Mucosa of stomach (tissue), 1 donor: Measurements from ENCODE around the gene ZGLP1.

ENCODE experiments used
- H3K27me3 ChIP-seq: one replicate; pipeline ENCODE4 v1.7.0; 2013; ENCODE audit warnings: mild to moderate bottlenecking, low read length; ENCODE audit not compliant: control insufficient read depth, insufficient read depth
- H3K36me3 ChIP-seq: one replicate; pipeline ENCODE4 v1.7.0; 2013; ENCODE audit warnings: low read length; ENCODE audit not compliant: control insufficient read depth, insufficient read depth
- H3K4me1 ChIP-seq: one replicate; pipeline ENCODE4 v1.7.0; 2013; ENCODE audit warnings: mild to moderate bottlenecking, low read length; ENCODE audit not compliant: control insufficient read depth, insufficient read depth
- H3K4me3 ChIP-seq: one replicate; pipeline ENCODE4 v1.7.0; 2013; ENCODE audit warnings: low read length
- H3K9ac ChIP-seq: one replicate; pipeline ENCODE4 v1.7.0; 2013; ENCODE audit warnings: mild to moderate bottlenecking, low read length, moderate library complexity
- H3K9me3 ChIP-seq: one replicate; pipeline ENCODE4 v1.7.0; 2013; ENCODE audit warnings: mild to moderate bottlenecking, low read length, moderate library complexity; ENCODE audit not compliant: control insufficient read depth
- donor health status: Pancreatic carcinoma.

Gene ZGLP1

DNA sequence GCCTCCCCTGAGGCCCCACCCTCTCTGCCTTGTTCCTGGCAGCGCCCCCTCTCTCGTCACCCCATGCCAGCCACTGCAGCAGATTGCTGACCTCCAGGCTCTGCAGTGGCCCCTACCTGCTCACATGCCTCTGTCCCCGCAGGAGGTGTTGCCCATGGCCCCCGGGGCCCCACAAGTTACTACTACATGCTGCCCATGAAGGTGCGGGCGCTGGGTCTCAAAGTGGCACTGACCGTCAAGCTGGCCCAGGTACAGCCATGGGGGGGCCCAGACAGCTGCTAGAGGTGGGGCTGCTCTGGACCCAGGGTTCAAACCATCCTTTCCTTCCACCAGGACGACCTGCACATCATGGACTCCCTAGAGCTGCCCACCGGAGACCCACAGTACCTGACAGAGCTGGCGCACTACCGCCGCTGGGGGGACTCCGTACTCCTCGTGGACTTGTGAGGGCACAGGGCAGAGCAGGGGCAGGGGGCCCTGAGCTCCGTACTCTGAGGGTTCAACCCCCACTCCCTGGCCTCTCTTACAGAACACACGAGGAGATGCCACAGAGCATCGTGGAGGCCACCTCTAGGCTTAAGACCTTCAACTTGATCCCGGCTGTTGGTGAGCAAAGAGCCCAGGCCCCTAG is 51.4 kb downstream of the ZGLP1 start:
- no peaks in the 10 kb centered on the region for H3K9me3 ChIP-seq
- H3K9ac ChIP-seq: no peak overlapping the region
- H3K36me3 ChIP-seq: peaks cover 5% of the 10 kb centered on the region
- peaks cover 21% of the 10 kb centered on the region for H3K4me1 ChIP-seq
- no peak overlapping the region for H3K4me3 ChIP-seq
- no peaks in the 10 kb centered on the region for H3K27me3 ChIP-seq

DNA sequence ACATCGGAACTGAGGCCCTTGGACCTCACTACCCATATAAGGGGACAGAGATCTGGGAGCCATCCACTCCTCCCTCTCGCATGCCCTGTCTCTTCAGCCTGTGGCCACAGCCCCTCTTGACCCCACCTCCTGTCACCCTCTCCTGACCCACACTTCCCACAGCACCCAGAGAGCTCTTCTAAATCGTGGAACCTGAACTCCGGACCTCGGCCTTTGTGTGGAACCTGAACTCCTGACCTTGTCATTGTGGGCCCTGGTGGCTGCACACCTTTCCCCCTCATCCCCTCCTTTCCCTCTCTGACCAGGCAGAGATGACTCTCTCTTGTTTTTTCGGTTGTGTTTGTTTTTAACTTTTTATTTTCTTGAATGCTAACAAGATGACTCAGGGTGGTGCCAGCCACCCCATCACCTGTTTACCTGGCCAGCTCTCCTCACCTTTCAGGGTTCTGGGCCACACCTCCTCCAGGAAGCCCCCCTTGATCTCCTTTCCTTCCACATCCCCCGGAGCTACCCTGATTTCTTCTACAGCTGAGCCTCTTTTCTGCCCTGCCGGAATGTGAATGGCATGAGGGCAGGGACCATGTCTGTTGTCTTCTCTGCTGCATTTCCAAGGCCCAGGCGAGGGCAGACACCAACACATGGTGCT is 52.5 kb downstream of the ZGLP1 start:
- Histone ChIP-seq H3K9me3 (no peaks in the 10 kb centered on the region), H3K27me3 (no peaks in the 10 kb centered on the region), H3K36me3 (peaks cover 5% of the 10 kb centered on the region), H3K9ac (no peak overlapping the region), H3K4me3 (no peak overlapping the region), H3K4me1 (peaks cover 21% of the 10 kb centered on the region)

DNA sequence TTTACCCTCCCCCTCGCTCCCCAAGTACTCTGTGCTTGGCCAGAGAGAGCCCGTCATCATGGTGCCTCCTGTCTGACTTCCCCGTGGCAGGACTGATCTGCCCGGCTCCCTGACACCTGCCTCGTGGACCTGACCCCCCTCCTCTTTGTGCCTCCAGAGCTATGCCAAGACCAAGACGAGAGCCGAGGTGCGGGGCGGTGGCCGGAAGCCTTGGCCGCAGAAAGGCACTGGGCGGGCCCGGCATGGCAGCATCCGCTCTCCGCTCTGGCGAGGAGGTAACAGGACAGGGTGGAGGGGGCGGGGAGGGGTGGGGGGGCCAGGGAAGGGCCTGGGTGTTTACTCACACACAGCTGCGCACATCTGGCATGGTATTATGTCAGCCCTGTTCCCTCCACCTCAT is 53.1 kb downstream of the ZGLP1 start:
- Histone ChIP-seq H3K4me1 (peaks cover 21% of the 10 kb centered on the region), H3K36me3 (peaks cover 5% of the 10 kb centered on the region), H3K9ac (no peak overlapping the region), H3K4me3 (no peak overlapping the region), H3K27me3 (no peaks in the 10 kb centered on the region), H3K9me3 (no peaks in the 10 kb centered on the region)

DNA sequence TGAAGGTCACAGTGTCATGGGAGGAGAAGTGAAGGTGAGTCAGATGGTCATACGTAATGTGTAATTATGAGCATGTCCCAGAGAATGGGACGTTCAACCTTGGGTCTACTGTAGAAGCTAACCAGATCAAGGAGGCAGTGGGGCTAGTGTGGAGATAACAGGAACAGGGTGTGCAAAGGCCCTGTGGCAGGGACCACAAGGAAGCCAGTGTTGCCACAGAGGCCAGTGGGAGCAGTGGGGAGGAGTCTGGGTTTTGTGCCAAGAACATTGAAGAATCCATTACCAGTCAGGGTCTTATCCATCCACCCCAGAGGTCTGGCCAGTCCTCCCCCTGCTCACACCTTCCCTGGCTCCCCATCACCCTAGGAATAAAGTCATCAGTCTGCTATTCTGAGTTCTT is 54.3 kb downstream of the ZGLP1 start:
- H3K36me3 ChIP-seq: peaks cover 5% of the 10 kb centered on the region
- H3K4me1 ChIP-seq: peaks cover 13% of the 10 kb centered on the region
- no peaks in the 10 kb centered on the region for H3K9me3 ChIP-seq
- no peaks in the 10 kb centered on the region for H3K27me3 ChIP-seq
- H3K9ac ChIP-seq: no peak overlapping the region
- no peak overlapping the region for H3K4me3 ChIP-seq
